PC-3 (cell line): ENCODE results near the gene KIRREL1. TPM values are rescaled to one million over a fixed set of nuclear protein-coding genes. Genes with fewer than 3 reads are reported as not detected.

Experiments used
- ATAC-seq: fragments of 200-7000 bp; cut with Tn5 transposase; 2 replicates; pipeline ENCODE4 v1.9.1; 2020; ENCODE audit warnings: mild to moderate bottlenecking, moderate library complexity
- BruUV-seq: library from RNA; stranded (reverse); fragments of 400-500 nt; replicated peaks from 2 replicates; lab custom pipeline; 2021; lab: Mats Ljungman, UMichigan
- CTCF ChIA-PET: fragments of 300-600 bp; sonication (Branson Sonifier 250); formaldehyde crosslinking; loops from one replicate; lab custom pipeline; 2022; ENCODE audit warnings: antibody characterized with exemption; lab: Charles Lee
- POLR2A ChIA-PET: fragments of 300-600 bp; sonication (Branson Sonifier 250); formaldehyde crosslinking; loops from one replicate; lab custom pipeline; 2022; ENCODE audit warnings: antibody characterized with exemption; ENCODE audit not compliant: unreplicated experiment; lab: Charles Lee
- DNase-seq: peaks from one replicate; pipeline ENCODE4 v3.0.0-alpha.2; 2015
- H2AFZ ChIP-seq: fragments of 300-600 bp; sonication (generic); 2 replicates; pipeline ENCODE4 v1.6.0; 2016; ENCODE audit warnings: antibody characterized with exemption, low read length
- H3F3A ChIP-seq: fragments of 300-600 bp; sonication (generic); one replicate; pipeline ENCODE4 v1.6.0; 2017; ENCODE audit warnings: antibody characterized with exemption, low read length, control low read depth, mild to moderate bottlenecking; ENCODE audit not compliant: unreplicated experiment
- H3K27ac ChIP-seq: fragments of 300-600 bp; sonication (generic); 2 replicates; pipeline ENCODE4 v1.5.1; 2016; ENCODE audit warnings: mild to moderate bottlenecking, low read length
- H3K27me3 ChIP-seq: fragments of 300-600 bp; sonication (generic); 2 replicates; pipeline ENCODE4 v1.6.1; 2016; ENCODE audit warnings: low read length, mixed read lengths
- H3K36me3 ChIP-seq: fragments of 300-600 bp; sonication (generic); 2 replicates; pipeline ENCODE4 v1.6.1; 2016; ENCODE audit warnings: low read depth, mixed run types, low read length, mixed read lengths
- H3K4me1 ChIP-seq: fragments of 300-600 bp; sonication (generic); 2 replicates; pipeline ENCODE4 v1.5.1; 2016; ENCODE audit warnings: low read length; ENCODE audit not compliant: insufficient read depth
- H3K4me2 ChIP-seq: fragments of 300-600 bp; sonication (generic); 2 replicates; pipeline ENCODE4 v1.6.0; 2016; ENCODE audit warnings: low read length
- H3K4me3 ChIP-seq: fragments of 300-600 bp; sonication (generic); 2 replicates; pipeline ENCODE4 v1.5.1; 2016; ENCODE audit warnings: mild to moderate bottlenecking, low read length, mixed read lengths
- H3K79me2 ChIP-seq: fragments of 300-600 bp; sonication (generic); 2 replicates; pipeline ENCODE4 v1.6.1; 2017; ENCODE audit warnings: low read length, mixed read lengths
- H3K9ac ChIP-seq: fragments of 300-600 bp; sonication (generic); 2 replicates; pipeline ENCODE4 v1.6.0; 2016; ENCODE audit warnings: mild to moderate bottlenecking, low read length
- H3K9me2 ChIP-seq: fragments of 300-600 bp; sonication (generic); replicated peaks from 2 replicates; pipeline ENCODE4 v1.6.1; 2016; ENCODE audit warnings: mixed run types, low read length, mixed read lengths
- H3K9me3 ChIP-seq: fragments of 300-600 bp; sonication (generic); 2 replicates; pipeline ENCODE4 v1.6.1; 2016; ENCODE audit warnings: low read length, mixed read lengths
- H4K20me1 ChIP-seq: fragments of 300-600 bp; sonication (generic); 2 replicates; pipeline ENCODE4 v1.6.1; 2016; ENCODE audit warnings: low read length, mixed read lengths
- EZH2 ChIP-seq: fragments of 300-600 bp; sonication (generic); IDR thresholded peaks from one replicate; pipeline ENCODE4 v1.6.1; 2017; ENCODE audit warnings: antibody characterized with exemption, mild to moderate bottlenecking, low read length; ENCODE audit not compliant: unreplicated experiment
- EZH2phosphoT487 ChIP-seq: fragments of 300-600 bp; sonication (generic); IDR thresholded peaks from 2 replicates; pipeline ENCODE4 v1.6.1; 2018; ENCODE audit warnings: mild to moderate bottlenecking, antibody characterized with exemption, low read length, borderline replicate concordance
- intact Hi-C: fragments of 100-400 bp; cut with micrococcal nuclease; formaldehyde crosslinking; loops from 2 replicates; pipeline ENCODE4 v1.9.0; 2023
- total RNA-seq: library from RNA; depleted of rRNA; stranded (reverse); fragments of >200 nt; gene quantifications from 2 replicates; pipeline ENCODE4 v1.2.3, GENCODE V29; 2014
- TF ChIP-seq, protein P1 (sequence below): fragments of 300-600 bp; sonication (generic); conservative IDR thresholded peaks from 2 replicates; pipeline ENCODE4 v1.5.1; 2017; ENCODE audit warnings: antibody characterized with exemption, low read depth, mild to moderate bottlenecking, low read length

The KIRREL1 gene
- total RNA-seq, 1 experiment from 2014 or later: 49.8 TPM

DNA sequence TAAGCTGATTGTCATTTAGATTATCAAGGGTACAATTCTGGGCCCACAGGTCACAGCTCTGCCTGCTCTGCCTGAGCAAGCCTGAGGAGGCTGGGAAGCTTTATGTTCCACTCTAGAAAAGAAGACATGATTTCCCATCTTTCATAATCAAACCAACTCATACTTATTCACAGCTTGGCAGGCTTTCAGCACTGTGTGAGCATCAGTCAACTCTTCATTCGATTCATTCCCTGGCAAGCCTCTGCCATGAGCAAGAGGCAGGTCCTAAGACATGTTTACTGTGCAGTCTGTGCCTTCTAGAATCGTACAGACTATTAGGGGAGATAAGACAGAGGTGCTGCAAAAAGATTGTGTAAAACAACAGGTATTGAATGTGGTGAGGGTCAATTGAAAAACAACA is 24.5 kb upstream of the KIRREL1 start:
- no peaks in the 10 kb centered on the region for H3K9me2 ChIP-seq
- no peaks in the 10 kb centered on the region for H3K79me2 ChIP-seq
- DNase-seq (peak; percentile 96), ATAC-seq (peak; percentile 77)
- H3K9me3 ChIP-seq: peaks cover 6% of the 10 kb centered on the region; the same call in 1 of the 2 replicates
- peak overlapping the region; percentile 26; the same call in 1 of the 2 replicates for H3K9ac ChIP-seq
- peak overlapping the region; percentile 74 for H3K4me2 ChIP-seq
- intact Hi-C loops: loop anchor here (1.0 to 2.0 kb wide), 5 partner anchors 16 to 118 kb away; no protein-coding TSS in a partner anchor
- BruUV-seq: no TSS peak
- no peaks in the 10 kb centered on the region for H3K27me3 ChIP-seq
- peak overlapping the region; percentile 20; the same call in 1 of the 2 replicates for H3K4me3 ChIP-seq
- no peaks in the 10 kb centered on the region for H3F3A ChIP-seq
- peak overlapping the region; percentile 40 for H2AFZ ChIP-seq
- H3K4me1 ChIP-seq: peaks cover 18% of the 10 kb centered on the region
- CTCF ChIA-PET: interaction anchor here (0.6 to 2.4 kb wide), 9 partner anchors 13 to 156 kb away, joined by 3 to 16 read pairs (median 4); no protein-coding TSS in a partner anchor
- H3K36me3 ChIP-seq: no peaks in the 10 kb centered on the region
- H3K27ac ChIP-seq: peak overlapping the region; percentile 86
- TF ChIP-seq EZH2 (no peak), EZH2phosphoT487 (no peak)
- TF ChIP-seq, protein P1, sequence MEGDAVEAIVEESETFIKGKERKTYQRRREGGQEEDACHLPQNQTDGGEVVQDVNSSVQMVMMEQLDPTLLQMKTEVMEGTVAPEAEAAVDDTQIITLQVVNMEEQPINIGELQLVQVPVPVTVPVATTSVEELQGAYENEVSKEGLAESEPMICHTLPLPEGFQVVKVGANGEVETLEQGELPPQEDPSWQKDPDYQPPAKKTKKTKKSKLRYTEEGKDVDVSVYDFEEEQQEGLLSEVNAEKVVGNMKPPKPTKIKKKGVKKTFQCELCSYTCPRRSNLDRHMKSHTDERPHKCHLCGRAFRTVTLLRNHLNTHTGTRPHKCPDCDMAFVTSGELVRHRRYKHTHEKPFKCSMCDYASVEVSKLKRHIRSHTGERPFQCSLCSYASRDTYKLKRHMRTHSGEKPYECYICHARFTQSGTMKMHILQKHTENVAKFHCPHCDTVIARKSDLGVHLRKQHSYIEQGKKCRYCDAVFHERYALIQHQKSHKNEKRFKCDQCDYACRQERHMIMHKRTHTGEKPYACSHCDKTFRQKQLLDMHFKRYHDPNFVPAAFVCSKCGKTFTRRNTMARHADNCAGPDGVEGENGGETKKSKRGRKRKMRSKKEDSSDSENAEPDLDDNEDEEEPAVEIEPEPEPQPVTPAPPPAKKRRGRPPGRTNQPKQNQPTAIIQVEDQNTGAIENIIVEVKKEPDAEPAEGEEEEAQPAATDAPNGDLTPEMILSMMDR: no peak
- no peaks in the 10 kb centered on the region for H4K20me1 ChIP-seq
- POLR2A ChIA-PET: no interaction called here

DNA sequence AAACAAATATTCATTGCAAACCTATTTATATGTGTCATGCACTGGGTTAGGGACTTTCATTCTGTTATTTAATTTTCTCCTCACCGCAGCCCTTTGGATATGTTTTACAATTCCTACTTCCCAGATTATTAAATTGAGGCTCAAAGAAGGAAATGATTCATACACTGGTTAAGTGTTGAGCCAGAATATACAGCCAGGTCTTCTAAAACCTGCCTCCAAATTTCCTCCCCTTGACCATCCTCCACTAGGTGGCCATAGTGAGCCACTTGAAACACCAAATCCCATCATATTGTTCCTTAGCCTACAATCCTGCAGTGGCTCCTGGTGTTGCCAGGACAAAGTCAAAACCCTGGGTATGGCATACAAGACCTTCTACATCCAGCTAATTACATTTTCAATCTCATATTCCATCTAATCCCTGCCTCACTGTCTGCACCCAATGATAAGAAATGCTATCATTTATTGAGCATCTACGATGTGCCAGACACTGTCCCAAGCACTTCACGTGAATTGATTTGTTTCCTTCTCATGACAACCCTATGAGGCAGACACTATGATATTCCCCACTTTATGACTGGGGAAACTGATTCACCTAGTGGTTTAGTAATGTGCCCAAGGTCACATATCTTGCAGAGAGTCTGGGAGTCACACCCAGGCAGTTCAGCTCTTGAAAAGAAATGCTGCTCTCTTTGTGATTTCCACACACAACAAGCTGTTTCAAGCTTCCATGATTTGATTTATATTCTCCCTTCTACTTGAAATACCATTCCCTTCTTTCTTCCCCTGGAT is 23.6 kb upstream of the KIRREL1 start:
- Histone ChIP-seq H3F3A (no peaks in the 10 kb centered on the region), H3K9me3 (peaks cover 6% of the 10 kb centered on the region; the same call in 1 of the 2 replicates), H3K27me3 (0 out of 2 replicates have a peak, but pooled peaks cover under 1% of the 10 kb centered on the region), H3K9me2 (no peaks in the 10 kb centered on the region), H3K79me2 (no peaks in the 10 kb centered on the region), H3K4me1 (peaks cover 18% of the 10 kb centered on the region), H3K27ac (peak overlapping the region; percentile 86), H2AFZ (no peak overlapping the region), H3K36me3 (no peaks in the 10 kb centered on the region), H3K4me3 (peak overlapping the region; percentile 20; the same call in 1 of the 2 replicates), H3K4me2 (peak overlapping the region; percentile 74), H3K9ac (no peak overlapping the region), H4K20me1 (no peaks in the 10 kb centered on the region)
- intact Hi-C loops: loop anchor here (1.0 to 2.0 kb wide), 5 partner anchors 15 to 117 kb away; no protein-coding TSS in a partner anchor
- TF ChIP-seq, protein P1: peak; percentile 97
- TF ChIP-seq EZH2phosphoT487 (no peak), EZH2 (no peak)
- ATAC-seq (peak; percentile 80), DNase-seq (peak; percentile 95)
- ChIA-PET CTCF (interaction anchor here (1.4 to 2.4 kb wide), 3 partner anchors 148 to 155 kb away, joined by 3 to 16 read pairs (median 13); no protein-coding TSS in a partner anchor), POLR2A (no interaction called here)
- no TSS peak for BruUV-seq
